ENCODE results near the gene SEMA3G. TPM values are rescaled to one million over a fixed set of nuclear protein-coding genes. Genes with fewer than 3 reads are reported as not detected.

SEMA3G gene
- total RNA-seq, 6 experiments from 2014 or later = not detected

GRCh38 chr3:52384019-52384761, 60.7 kb downstream of the SEMA3G start:
- no peak overlapping the region for H3K27ac Mint-ChIP-seq
- H3K36me3 Mint-ChIP-seq (ENCODE audit: low read depth) = no peaks in the 10 kb centered on the region
- H3K4me1 Mint-ChIP-seq (ENCODE audit: low read depth) = no peaks in the 10 kb centered on the region
- H3K4me3 Mint-ChIP-seq = no peak overlapping the region
- TF ChIP-seq CTCF (IDR thresholded peaks at IDR 0.05) = no peak
- H3K9me3 Mint-ChIP-seq = no peaks in the 10 kb centered on the region
- H3K27me3 Mint-ChIP-seq (ENCODE audit: insufficient read depth) = peaks cover 14% of the 10 kb centered on the region
- DNase-seq = no peak

GRCh38 chr3:52383446-52383845, 61.5 kb downstream of the SEMA3G start:
- Mint-ChIP-seq H3K27me3 (ENCODE audit: insufficient read depth) (peaks cover 16% of the 10 kb centered on the region), H3K4me1 (ENCODE audit: low read depth) (no peaks in the 10 kb centered on the region), H3K36me3 (ENCODE audit: low read depth) (no peaks in the 10 kb centered on the region), H3K9me3 (no peaks in the 10 kb centered on the region), H3K4me3 (no peak overlapping the region), H3K27ac (no peak overlapping the region)
- no peak for TF ChIP-seq CTCF (IDR thresholded peaks at IDR 0.05)
- DNase-seq = no peak

Other genes with a start within 250 kb of the SEMA3G start
- gene ALAS1, start 246.9 kb downstream of the SEMA3G start, total RNA-seq (2021; fragmentation: NEBNext Ultra II Directional; extraction: Animal tissue kit (Norgen Biotek cat#: 25700)) = 10 to 100 TPM; 31.5 to 39.1 (median 35.1) TPM
- gene TLR9, start 219.5 kb downstream of the SEMA3G start, total RNA-seq (2021; fragmentation: NEBNext Ultra II Directional; extraction: Animal tissue kit (Norgen Biotek cat#: 25700)) = not detected
- gene TWF2, start 205.9 kb downstream of the SEMA3G start, total RNA-seq (2021; fragmentation: NEBNext Ultra II Directional; extraction: Animal tissue kit (Norgen Biotek cat#: 25700)) = 10 to 100 TPM; 73.9 to 83.0 (median 80.7) TPM
- gene PPM1M, start 199.3 kb downstream of the SEMA3G start, total RNA-seq (2021; fragmentation: NEBNext Ultra II Directional; extraction: Animal tissue kit (Norgen Biotek cat#: 25700)) = 10 to 100 TPM; 20.8 to 23.4 (median 20.9) TPM
- gene WDR82, start 166.5 kb downstream of the SEMA3G start, total RNA-seq (2021; fragmentation: NEBNext Ultra II Directional; extraction: Animal tissue kit (Norgen Biotek cat#: 25700)) = 10 to 100 TPM; 55.2 to 62.0 (median 58.6) TPM
- 1 to 10 TPM; 7.0 to 9.9 (median 8.7) TPM for gene GLYCTK, start 157.3 kb downstream of the SEMA3G start, total RNA-seq (2021; fragmentation: NEBNext Ultra II Directional; extraction: Animal tissue kit (Norgen Biotek cat#: 25700))
- gene DNAH1, start 128.8 kb downstream of the SEMA3G start, total RNA-seq (2021; fragmentation: NEBNext Ultra II Directional; extraction: Animal tissue kit (Norgen Biotek cat#: 25700)) = 1 to 10 TPM; 1.4 to 2.1 (median 1.8) TPM
- gene BAP1, start 35.1 kb downstream of the SEMA3G start, total RNA-seq (2021; fragmentation: NEBNext Ultra II Directional; extraction: Animal tissue kit (Norgen Biotek cat#: 25700)) = 10 to 100 TPM; 58.5 to 72.8 (median 64.1) TPM
- 1 to 10 TPM; 2.9 to 5.0 (median 4.2) TPM for gene PHF7, start 34.4 kb downstream of the SEMA3G start, total RNA-seq (2021; fragmentation: NEBNext Ultra II Directional; extraction: Animal tissue kit (Norgen Biotek cat#: 25700))
- gene TNNC1, start 8.9 kb upstream of the SEMA3G start, total RNA-seq (2021; fragmentation: NEBNext Ultra II Directional; extraction: Animal tissue kit (Norgen Biotek cat#: 25700)) = under 1 TPM in 4 of 6 experiments, not detected in 2; 0.35 to 0.55 (median 0.53) TPM
- 10 to 100 TPM; 46.4 to 62.5 (median 55.8) TPM for gene NISCH, start 10.5 kb upstream of the SEMA3G start, total RNA-seq (2021; fragmentation: NEBNext Ultra II Directional; extraction: Animal tissue kit (Norgen Biotek cat#: 25700))
- gene STAB1, start 50.2 kb upstream of the SEMA3G start, total RNA-seq (2021; fragmentation: NEBNext Ultra II Directional; extraction: Animal tissue kit (Norgen Biotek cat#: 25700)) = not detected
- 100 to 1,000 TPM; 156 to 198 (median 183) TPM for gene NT5DC2, start 88.8 kb upstream of the SEMA3G start, total RNA-seq (2021; fragmentation: NEBNext Ultra II Directional; extraction: Animal tissue kit (Norgen Biotek cat#: 25700))
- gene UQCC5, start 91.5 kb upstream of the SEMA3G start, total RNA-seq (2021; fragmentation: NEBNext Ultra II Directional; extraction: Animal tissue kit (Norgen Biotek cat#: 25700)) = 10 to 100 TPM; 22.2 to 38.4 (median 28.3) TPM
- gene PBRM1, start 240.8 kb upstream of the SEMA3G start, total RNA-seq (2021; fragmentation: NEBNext Ultra II Directional; extraction: Animal tissue kit (Norgen Biotek cat#: 25700)) = 10 to 100 TPM; 44.1 to 64.2 (median 56.0) TPM
- 10 to 100 TPM; 77.1 to 87.9 (median 80.9) TPM for gene GNL3, start 240.9 kb upstream of the SEMA3G start, total RNA-seq (2021; fragmentation: NEBNext Ultra II Directional; extraction: Animal tissue kit (Norgen Biotek cat#: 25700))